GM12891 (cell line): Measurements from ENCODE around the gene AGMO.

Source experiments
- DNase-seq: peaks from one replicate; pipeline ENCODE4 v3.0.0; 2011; ENCODE audit warnings: low spot score; ENCODE audit not compliant: insufficient read length
- FAIRE-seq: peaks from 2 replicates; lab custom pipeline; 2011; peaks lifted over from hg19 to GRCh38; lab: Jason Lieb, UNC
- PAX5 ChIP-seq: IDR thresholded peaks from 2 replicates; pipeline ENCODE4 v1.6.1; 2011; ENCODE audit warnings: low read length, moderate library complexity, mild to moderate bottlenecking; ENCODE audit not compliant: insufficient read depth, severe bottlenecking
- POLR2A ChIP-seq: IDR thresholded peaks from 2 replicates; pipeline ENCODE4 v1.6.1; 2011; ENCODE audit warnings: low read depth, low read length, control low read depth
- POLR2AphosphoS5 ChIP-seq: IDR thresholded peaks from 2 replicates; pipeline ENCODE4 v1.6.1; 2011; ENCODE audit warnings: low read depth, low read length, control low read depth
- POU2F2 ChIP-seq: IDR thresholded peaks from 2 replicates; pipeline ENCODE4 v1.6.1; 2011; ENCODE audit warnings: low read depth, mild to moderate bottlenecking, control low read depth, low read length, moderate library complexity
- SPI1 ChIP-seq: IDR thresholded peaks from 2 replicates; pipeline ENCODE4 v1.6.1; 2011; ENCODE audit warnings: low read depth, low read length, control low read depth
- TAF1 ChIP-seq: IDR thresholded peaks from 2 replicates; pipeline ENCODE4 v1.6.1; 2011; ENCODE audit warnings: low read depth, low read length, control low read depth

AGMO gene

DNA sequence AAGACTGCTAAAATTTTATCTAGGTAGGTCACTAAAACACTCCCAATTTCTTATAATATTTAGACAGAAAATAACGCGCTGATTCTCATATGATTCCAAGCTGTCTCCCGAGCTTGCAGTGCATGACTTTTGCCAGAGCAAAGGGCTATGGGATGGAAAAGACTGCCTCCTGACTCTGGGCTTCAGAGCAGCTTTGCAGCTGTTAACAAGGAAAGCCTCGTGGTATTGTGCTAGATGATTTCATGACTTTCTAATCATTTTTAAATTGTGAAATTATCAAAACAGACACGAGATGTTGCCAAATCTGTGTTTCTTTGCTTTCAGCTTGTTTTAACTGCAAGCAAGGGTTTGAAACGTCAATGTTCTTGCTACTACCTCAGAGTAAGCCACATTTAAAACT is 238.3 kb downstream of the AGMO start:
- TF ChIP-seq SPI1 (no peak), POLR2A (no peak), POLR2AphosphoS5 (no peak), PAX5 (no peak), POU2F2 (no peak), TAF1 (no peak)
- DNase-seq (no peak), FAIRE-seq (no peak)

DNA sequence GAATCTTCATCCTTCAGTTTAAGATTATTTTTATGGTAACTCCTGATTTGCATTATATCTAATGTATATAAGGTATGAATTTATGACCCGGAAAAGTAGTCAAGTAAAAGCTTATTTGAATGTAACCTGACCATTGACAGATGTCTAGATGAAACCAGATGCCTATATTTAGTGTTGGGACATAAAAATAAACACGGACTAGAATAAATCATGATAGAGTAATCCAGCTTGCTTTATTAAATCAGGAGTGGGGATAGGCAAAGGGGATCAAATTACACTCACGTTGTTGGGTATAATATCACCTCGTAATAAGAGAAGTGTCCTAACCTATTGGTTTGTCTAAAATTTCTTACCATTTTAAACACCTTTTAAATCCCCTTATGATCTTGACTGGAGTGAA is 244.6 kb downstream of the AGMO start:
- no peak for DNase-seq

DNA sequence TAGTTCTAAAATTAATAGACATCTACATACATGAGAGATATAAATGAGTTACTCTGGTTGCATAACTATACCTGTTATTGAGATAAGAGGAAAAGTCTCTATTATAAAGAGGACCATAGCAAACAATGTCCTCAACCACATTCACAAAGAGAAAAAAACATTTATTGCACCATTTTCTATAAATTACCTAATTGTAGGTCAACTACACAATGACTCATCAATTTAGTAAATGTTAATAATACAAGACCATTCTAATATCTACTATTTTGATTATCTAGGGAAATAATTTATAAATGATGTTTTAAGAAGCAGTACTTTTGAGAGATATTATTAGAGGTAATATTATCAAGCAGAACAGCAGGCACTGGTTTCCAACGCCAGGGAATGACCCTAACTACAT is 246.1 kb downstream of the AGMO start:
- FAIRE-seq (no peak), DNase-seq (no peak)
- TF ChIP-seq TAF1 (no peak), SPI1 (no peak), PAX5 (no peak), POLR2A (no peak), POU2F2 (no peak), POLR2AphosphoS5 (no peak)

More for the DNA sequence above, 244.6 kb downstream of the AGMO start:
- FAIRE-seq = no peak
- TF ChIP-seq PAX5 (no peak), POU2F2 (no peak), SPI1 (no peak), TAF1 (no peak), POLR2A (no peak), POLR2AphosphoS5 (no peak)

DNA sequence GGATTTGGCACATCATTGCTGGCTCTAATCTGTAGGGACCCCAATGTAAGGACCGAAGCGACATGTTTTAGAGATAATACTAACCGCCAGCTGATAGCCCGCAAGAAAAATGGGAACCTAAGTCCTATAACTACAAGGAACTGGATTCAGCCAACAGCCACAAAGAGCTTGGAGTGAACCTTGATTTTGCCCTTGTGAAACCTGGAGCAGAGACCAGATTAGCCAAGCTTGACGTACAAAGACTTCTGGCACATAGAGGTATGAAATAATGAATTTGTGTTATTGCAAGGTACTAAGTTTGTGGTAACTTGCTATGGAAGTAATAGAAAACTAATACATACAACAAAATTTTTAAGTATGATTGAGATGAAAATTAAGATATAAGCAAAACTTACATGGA is 246.9 kb downstream of the AGMO start:
- TF ChIP-seq SPI1 (no peak), TAF1 (no peak), POU2F2 (no peak), POLR2A (no peak), PAX5 (no peak), POLR2AphosphoS5 (no peak)
- no peak for FAIRE-seq
- DNase-seq = no peak

DNA sequence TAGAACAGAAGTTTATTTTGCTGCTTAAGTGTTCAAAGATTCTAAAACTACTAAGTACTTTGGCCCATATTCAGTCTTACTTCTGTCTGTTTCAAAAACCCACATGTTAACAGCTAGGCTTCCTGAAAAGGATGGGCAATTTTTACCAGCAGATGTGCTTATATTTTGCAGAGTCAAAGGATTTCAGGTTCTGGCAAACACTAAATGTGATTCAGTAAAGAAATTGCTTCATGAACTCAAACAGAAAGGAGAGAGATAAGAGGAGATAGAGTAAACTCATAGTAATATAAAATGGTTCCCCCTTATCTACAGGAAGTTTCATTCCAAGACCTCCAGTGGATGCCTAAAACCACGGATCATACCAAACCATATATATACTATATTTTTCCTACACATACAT is 248.5 kb downstream of the AGMO start:
- FAIRE-seq = no peak
- TF ChIP-seq POU2F2 (no peak), SPI1 (no peak), TAF1 (no peak), POLR2AphosphoS5 (no peak), PAX5 (no peak), POLR2A (no peak)

DNA sequence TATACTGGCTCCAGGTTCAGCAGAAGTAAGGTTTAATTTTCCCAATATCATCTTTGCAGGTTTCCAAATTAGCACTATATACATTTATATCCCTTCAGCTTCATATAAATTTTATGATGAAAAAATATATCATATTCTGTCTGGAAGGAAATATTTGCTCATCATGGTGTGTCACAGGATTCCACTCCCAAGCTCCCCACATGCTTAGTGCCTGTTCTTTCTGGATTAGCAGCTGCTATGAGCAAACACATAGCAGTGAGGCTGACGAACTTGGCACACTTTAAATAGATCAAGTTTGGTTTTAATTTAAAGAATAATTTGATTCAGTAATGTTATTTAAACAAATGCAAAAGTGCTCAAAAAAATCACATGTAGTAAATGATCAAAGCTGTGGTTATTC is 251.9 kb downstream of the AGMO start:
- no peak for DNase-seq
- FAIRE-seq = no peak
- TF ChIP-seq POLR2AphosphoS5 (no peak), POU2F2 (no peak), SPI1 (no peak), TAF1 (no peak), POLR2A (no peak), PAX5 (no peak)

More for the DNA sequence above, 248.5 kb downstream of the AGMO start:
- DNase-seq = no peak

DNA sequence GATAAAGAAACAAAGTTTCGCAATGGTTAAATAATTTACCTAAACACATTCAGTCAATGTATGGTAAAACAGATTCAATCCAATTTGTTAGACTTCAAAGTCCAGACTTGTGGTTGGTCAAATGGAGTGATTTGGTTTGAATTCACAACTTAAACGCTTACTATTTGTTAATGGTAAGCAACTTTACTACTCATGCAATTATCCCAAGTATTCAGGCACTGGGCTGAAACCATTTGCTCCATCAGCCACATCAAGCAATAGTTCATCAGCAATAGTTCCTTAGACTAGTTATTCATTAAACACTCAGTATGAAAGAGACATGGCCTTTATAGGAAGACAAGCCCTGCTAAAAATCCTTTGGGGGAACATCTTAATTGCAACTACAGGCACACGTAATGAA is 253.0 kb downstream of the AGMO start:
- FAIRE-seq = no peak
- no peak for DNase-seq
- TF ChIP-seq PAX5 (no peak), POU2F2 (no peak), POLR2AphosphoS5 (no peak), POLR2A (no peak), SPI1 (no peak), TAF1 (no peak)

DNA sequence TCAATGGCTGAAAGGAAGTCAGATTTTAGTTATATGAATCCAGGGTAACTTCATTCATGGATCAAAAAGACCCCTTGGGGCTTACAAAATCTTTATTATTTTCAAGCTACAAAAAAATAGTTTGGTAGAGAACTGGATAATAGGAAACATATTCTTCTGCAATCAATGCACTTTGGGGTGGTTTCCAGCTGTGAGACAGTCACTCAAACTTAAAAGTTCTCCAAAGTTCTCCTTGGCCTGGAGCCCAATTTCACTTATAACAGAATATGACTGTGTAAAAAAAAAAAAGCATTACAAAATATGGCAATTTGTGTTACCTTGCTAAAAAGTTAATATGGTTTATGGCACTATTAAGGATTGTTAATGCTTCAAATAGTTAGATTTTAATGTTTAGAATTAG is 255.5 kb downstream of the AGMO start:
- no peak for DNase-seq
- FAIRE-seq = no peak
- TF ChIP-seq SPI1 = no peak
- TF ChIP-seq TAF1 = no peak
- no peak for TF ChIP-seq POLR2AphosphoS5
- TF ChIP-seq PAX5 = no peak
- TF ChIP-seq POU2F2 = no peak
- TF ChIP-seq POLR2A = no peak

DNA sequence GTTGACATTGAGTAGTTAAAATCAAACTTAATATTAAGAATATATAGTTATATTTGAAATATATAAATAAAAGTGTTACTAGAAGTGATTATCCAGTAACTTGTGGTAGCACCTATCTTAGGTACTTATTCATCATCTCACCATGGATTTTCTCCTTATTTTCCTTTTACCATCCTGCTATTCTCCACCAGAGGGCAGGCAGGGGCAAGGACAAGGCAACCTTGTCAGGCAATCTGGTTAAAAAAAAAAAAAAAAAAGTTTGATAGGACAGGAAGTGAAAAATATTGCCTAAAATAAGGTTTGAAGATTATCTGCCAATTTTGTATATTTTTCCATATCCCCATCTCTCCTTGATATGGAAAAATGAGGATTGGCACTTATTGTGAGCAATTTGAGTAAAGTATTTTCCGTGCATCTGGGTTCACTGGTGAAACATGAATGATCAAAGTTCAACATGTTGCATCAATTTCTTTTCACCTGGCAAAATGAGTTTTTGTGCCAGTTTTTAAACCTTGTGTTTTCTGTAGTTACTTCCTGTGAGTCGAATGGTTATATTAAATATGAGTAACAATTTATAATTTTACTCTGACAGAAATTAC is 256.7 kb downstream of the AGMO start:
- DNase-seq (no peak), FAIRE-seq (no peak)
- TF ChIP-seq POLR2A (no peak), POLR2AphosphoS5 (no peak), PAX5 (no peak), SPI1 (no peak), POU2F2 (no peak), TAF1 (no peak)
